ENCODE data around the gene TAF1B. TPM values are rescaled to one million over a fixed set of nuclear protein-coding genes. Genes with fewer than 3 reads are reported as not detected.

TAF1B gene
- total RNA-seq, 5 donors from 2014 or later (not counting 1 experiment from before 2014, with no cell fraction given): 9.2 to 21.7 (median 15.2) TPM

DNA sequence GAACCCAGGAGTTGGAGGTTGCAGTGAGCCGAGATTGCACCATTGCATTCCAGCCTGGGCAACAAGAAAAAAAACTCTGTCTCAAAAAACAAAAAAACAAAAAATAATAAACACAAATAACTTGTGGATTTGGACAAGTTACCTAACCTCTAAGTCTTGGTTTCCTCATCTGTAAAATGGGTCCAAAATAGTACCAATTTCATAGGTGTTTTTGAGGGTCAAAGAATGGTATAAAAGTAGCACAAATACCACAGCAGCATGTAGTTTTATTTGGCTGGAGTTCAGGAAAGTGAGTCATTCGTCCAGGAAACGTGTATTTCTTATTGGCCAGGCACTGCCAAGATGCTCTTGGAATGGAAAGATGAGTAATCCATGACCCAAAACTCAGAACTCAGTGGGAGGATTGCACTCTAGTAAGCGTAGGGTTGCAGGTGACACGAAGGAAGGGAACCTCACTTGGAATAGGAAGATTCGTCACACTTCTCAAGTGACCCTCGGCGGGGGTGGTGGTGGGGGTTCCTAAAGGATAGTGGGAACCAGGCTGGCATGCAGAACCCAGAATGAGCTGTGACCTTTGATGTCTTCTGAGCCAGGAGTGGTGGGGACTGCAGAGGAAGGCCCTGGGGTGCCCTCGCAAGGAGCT, 132.7 kb downstream of the TAF1B start:
- ChIA-PET POLR2A (no interaction called here), CTCF (interaction anchor here in 1 of 2 donors (0.5 to 0.7 kb wide), 2 partner anchors 72 to 465 kb away, joined by 3 read pairs; no protein-coding TSS in a partner anchor)
- H3K4me1 ChIP-seq (ENCODE audit: control insufficient read depth in 1 of 2, extremely low read depth in 1 of 2, insufficient read depth in 2 of 2, low read length in 2 of 2): no peaks in the 10 kb centered on the region
- no peak overlapping the region for H3K27ac ChIP-seq (ENCODE audit: low read length)
- 53% methylated on average over 9 of the region's 9 CpGs for WGBS (ENCODE audit: insufficient coverage)
- Mint-ChIP-seq H3K9me3 (no peaks in the 10 kb centered on the region), H3K4me3 (no peak overlapping the region), H3K36me3 (peaks cover 4% of the 10 kb centered on the region), H3K27ac (no peak overlapping the region), H3K27me3 (peaks cover 4 to 13% of the 10 kb centered on the region in 2 donors), H3K4me1 (peaks cover 10 to 12% (median 10%) of the 10 kb centered on the region in 3 donors)
- DNase-seq (no peak), ATAC-seq (replicated peaks in 1 of 4) (no peak)
- no peaks in the 10 kb centered on the region for H3K9me3 ChIP-seq
- H3K4me3 ChIP-seq (ENCODE audit: control insufficient read depth in 1 of 2, extremely low read depth in 1 of 2, low read length in 1 of 2): no peak overlapping the region
- H3K36me3 ChIP-seq (ENCODE audit: control insufficient read depth in 2 of 2, extremely low read depth in 1 of 2, insufficient read depth in 1 of 2, low read length in 1 of 2): no peaks in the 10 kb centered on the region
- peaks cover 0 to 22% of the 10 kb centered on the region in 2 experiments for H3K27me3 ChIP-seq (replicated peaks in 1 of 2; ENCODE audit: control insufficient read depth in 2 of 2, extremely low read depth in 1 of 2, insufficient read depth in 2 of 2, low read length in 1 of 2)

DNA sequence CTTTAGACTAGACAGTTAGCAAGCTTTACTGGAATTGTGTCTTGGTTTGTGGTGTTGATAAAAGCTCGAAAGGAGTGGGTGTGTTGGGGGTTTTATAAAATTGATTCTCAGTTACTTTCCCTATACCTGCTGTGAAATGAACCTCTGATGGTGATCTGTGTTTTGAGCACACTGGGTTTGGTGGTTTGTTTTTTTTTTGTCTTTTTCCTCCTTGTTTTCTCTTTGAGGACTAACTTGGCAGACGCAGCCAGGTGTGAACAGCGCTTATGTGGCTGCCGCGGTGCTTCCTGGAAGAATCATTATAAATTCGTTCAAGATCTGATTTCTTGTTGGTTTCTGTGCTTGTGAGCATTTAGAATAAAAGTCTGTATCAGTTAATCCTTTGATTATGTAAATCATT, 136.7 kb downstream of the TAF1B start:
- no peaks in the 10 kb centered on the region for H3K9me3 Mint-ChIP-seq
- peak overlapping the region in 1 of 2 donors; percentile 87 for H3K27ac Mint-ChIP-seq
- peak in 7 of 35 experiments; percentile 1 to 21 (median 9) for DNase-seq
- H3K9me3 ChIP-seq: no peaks in the 10 kb centered on the region
- no peaks in the 10 kb centered on the region for H3K36me3 ChIP-seq (ENCODE audit: control insufficient read depth in 2 of 2, extremely low read depth in 1 of 2, insufficient read depth in 1 of 2, low read length in 1 of 2)
- H3K27ac ChIP-seq (ENCODE audit: low read length): no peak overlapping the region
- peaks cover 13 to 18% (median 16%) of the 10 kb centered on the region in 3 donors for H3K4me1 Mint-ChIP-seq
- no CpG with 5 or more reads among the region's 6 CpGs for WGBS (ENCODE audit: insufficient coverage)
- H3K27me3 ChIP-seq (replicated peaks in 1 of 2; ENCODE audit: control insufficient read depth in 2 of 2, extremely low read depth in 1 of 2, insufficient read depth in 2 of 2, low read length in 1 of 2): peaks cover 0 to 30% of the 10 kb centered on the region in 2 experiments
- no peak overlapping the region for H3K4me3 ChIP-seq (ENCODE audit: control insufficient read depth in 1 of 2, extremely low read depth in 1 of 2, low read length in 1 of 2)
- H3K4me3 Mint-ChIP-seq: peak overlapping the region in 2 of 3 donors; percentile 53 to 60
- H3K4me1 ChIP-seq (ENCODE audit: control insufficient read depth in 1 of 2, extremely low read depth in 1 of 2, insufficient read depth in 2 of 2, low read length in 2 of 2): peaks cover 0 to 3% of the 10 kb centered on the region in 2 experiments
- peaks cover 4 to 13% of the 10 kb centered on the region in 2 donors for H3K27me3 Mint-ChIP-seq
- ChIA-PET POLR2A (no interaction called here), CTCF (interaction anchor here in 1 of 2 donors (0.7 to 1.1 kb wide), 3 partner anchors 67 to 329 kb away, joined by 3 to 4 read pairs (median 4); no protein-coding TSS in a partner anchor)
- peak in 1 of 4 experiments; percentile 65 for ATAC-seq (replicated peaks in 1 of 4)
- H3K36me3 Mint-ChIP-seq: no peaks in the 10 kb centered on the region

DNA sequence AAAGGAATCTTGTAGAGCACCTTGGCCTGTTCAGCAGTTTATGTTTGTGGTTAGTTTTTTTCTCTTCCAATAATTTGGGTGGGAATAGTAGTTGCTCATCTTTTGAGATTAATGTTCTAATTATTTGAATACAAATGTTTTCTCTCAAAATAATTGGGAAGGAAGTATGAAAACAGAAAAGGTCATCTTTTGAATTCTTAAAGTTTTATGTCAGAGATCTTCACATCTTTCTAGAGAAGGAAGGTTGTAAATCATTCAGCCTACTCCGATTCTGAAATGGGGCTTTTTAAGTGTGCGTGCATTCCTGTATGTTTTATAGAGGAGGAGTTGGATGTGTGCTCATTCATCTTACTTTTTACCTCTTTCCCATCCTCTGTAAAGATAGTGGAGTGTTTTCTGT, 137.2 kb downstream of the TAF1B start:
- CTCF ChIA-PET: no interaction called here
- WGBS (ENCODE audit: insufficient coverage): no CpG with 5 or more reads among the region's 2 CpGs

DNA sequence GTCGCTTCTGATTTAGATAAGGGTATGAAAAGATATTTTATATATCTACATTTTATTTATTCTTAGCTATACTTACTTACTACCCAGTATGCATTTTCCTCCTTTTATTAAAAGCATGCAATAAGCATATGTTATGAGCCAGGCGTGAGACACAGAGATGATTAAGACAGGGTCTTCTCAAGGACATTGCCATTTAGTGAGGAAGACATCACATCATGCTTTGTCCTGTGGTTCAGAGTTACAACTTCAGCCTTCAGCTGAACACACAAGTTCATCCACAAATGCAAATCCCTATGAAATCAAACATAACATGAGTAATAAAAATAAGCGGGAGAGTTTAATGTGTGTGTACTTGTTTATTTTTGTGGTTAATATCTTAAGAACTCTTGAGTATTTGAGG, 138.4 kb downstream of the TAF1B start:
- POLR2A ChIA-PET: interaction anchor here in 1 of 2 donors (0.5 kb wide), 1 partner anchor 63 kb away, joined by 4 read pairs; no protein-coding TSS in a partner anchor

More for the DNA sequence above, 137.2 kb downstream of the TAF1B start:
- H3K4me3 Mint-ChIP-seq: no peak overlapping the region
- ATAC-seq (replicated peaks in 1 of 4) (no peak), DNase-seq (no peak)
- H3K27me3 Mint-ChIP-seq: peaks cover 4 to 13% of the 10 kb centered on the region in 2 donors
- H3K4me3 ChIP-seq (ENCODE audit: control insufficient read depth in 1 of 2, extremely low read depth in 1 of 2, low read length in 1 of 2): no peak overlapping the region
- no peak overlapping the region for H3K27ac Mint-ChIP-seq
- H3K4me1 ChIP-seq (ENCODE audit: control insufficient read depth in 1 of 2, extremely low read depth in 1 of 2, insufficient read depth in 2 of 2, low read length in 2 of 2): peaks cover 0 to 3% of the 10 kb centered on the region in 2 experiments
- H3K4me1 Mint-ChIP-seq: peaks cover 13 to 18% (median 16%) of the 10 kb centered on the region in 3 donors
- peaks cover 0 to 30% of the 10 kb centered on the region in 2 experiments for H3K27me3 ChIP-seq (replicated peaks in 1 of 2; ENCODE audit: control insufficient read depth in 2 of 2, extremely low read depth in 1 of 2, insufficient read depth in 2 of 2, low read length in 1 of 2)
- H3K9me3 Mint-ChIP-seq: no peaks in the 10 kb centered on the region
- no peaks in the 10 kb centered on the region for H3K36me3 ChIP-seq (ENCODE audit: control insufficient read depth in 2 of 2, extremely low read depth in 1 of 2, insufficient read depth in 1 of 2, low read length in 1 of 2)
- no peaks in the 10 kb centered on the region for H3K9me3 ChIP-seq
- no peak overlapping the region for H3K27ac ChIP-seq (ENCODE audit: low read length)
- H3K36me3 Mint-ChIP-seq: no peaks in the 10 kb centered on the region
- POLR2A ChIA-PET: no interaction called here

DNA sequence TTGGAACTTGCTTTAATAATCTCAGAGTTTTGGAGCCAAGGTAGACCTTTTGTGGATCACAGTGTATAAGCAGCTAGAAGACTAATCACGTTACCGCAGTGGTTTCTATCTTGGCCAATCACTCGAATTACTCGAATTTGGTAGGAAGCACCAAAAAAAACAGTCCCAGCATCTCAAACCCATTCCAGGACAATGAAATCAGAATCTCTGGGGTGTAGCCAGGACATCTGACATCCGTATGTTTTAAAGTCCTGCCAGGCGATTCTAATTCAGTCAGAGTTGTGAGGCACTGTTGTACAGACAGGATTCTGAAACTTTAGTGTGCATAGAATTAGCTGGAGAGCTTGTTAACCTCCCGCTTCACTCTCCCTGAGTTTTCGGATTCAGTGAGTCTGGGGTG, 139.0 kb downstream of the TAF1B start:
- Histone ChIP-seq H3K36me3 (ENCODE audit: control insufficient read depth in 2 of 2, extremely low read depth in 1 of 2, insufficient read depth in 1 of 2, low read length in 1 of 2) (no peaks in the 10 kb centered on the region), H3K27me3 (replicated peaks in 1 of 2; ENCODE audit: control insufficient read depth in 2 of 2, extremely low read depth in 1 of 2, insufficient read depth in 2 of 2, low read length in 1 of 2) (peaks cover 0 to 26% of the 10 kb centered on the region in 2 experiments), H3K27ac (ENCODE audit: low read length) (no peak overlapping the region), H3K9me3 (no peaks in the 10 kb centered on the region), H3K4me3 (ENCODE audit: control insufficient read depth in 1 of 2, extremely low read depth in 1 of 2, low read length in 1 of 2) (no peak overlapping the region), H3K4me1 (ENCODE audit: control insufficient read depth in 1 of 2, extremely low read depth in 1 of 2, insufficient read depth in 2 of 2, low read length in 2 of 2) (peaks cover 0 to 3% of the 10 kb centered on the region in 2 experiments)
- POLR2A ChIA-PET: no interaction called here
- WGBS (ENCODE audit: insufficient coverage): 89% methylated on average over 6 of the region's 8 CpGs
- H3K4me3 Mint-ChIP-seq: no peak overlapping the region
- no peak for ATAC-seq (replicated peaks in 1 of 4)
- no peak for DNase-seq
- CTCF ChIA-PET: no interaction called here
- H3K27me3 Mint-ChIP-seq: peaks cover 4 to 9% of the 10 kb centered on the region in 2 donors
- H3K27ac Mint-ChIP-seq: no peak overlapping the region
- peaks cover 13 to 18% (median 14%) of the 10 kb centered on the region in 3 donors for H3K4me1 Mint-ChIP-seq
- no peaks in the 10 kb centered on the region for H3K9me3 Mint-ChIP-seq
- no peaks in the 10 kb centered on the region for H3K36me3 Mint-ChIP-seq

More for the DNA sequence above, 138.4 kb downstream of the TAF1B start:
- Histone ChIP-seq H3K27me3 (replicated peaks in 1 of 2; ENCODE audit: control insufficient read depth in 2 of 2, extremely low read depth in 1 of 2, insufficient read depth in 2 of 2, low read length in 1 of 2) (peaks cover 0 to 27% of the 10 kb centered on the region in 2 experiments), H3K4me3 (ENCODE audit: control insufficient read depth in 1 of 2, extremely low read depth in 1 of 2, low read length in 1 of 2) (no peak overlapping the region), H3K36me3 (ENCODE audit: control insufficient read depth in 2 of 2, extremely low read depth in 1 of 2, insufficient read depth in 1 of 2, low read length in 1 of 2) (no peaks in the 10 kb centered on the region), H3K27ac (ENCODE audit: low read length) (no peak overlapping the region), H3K4me1 (ENCODE audit: control insufficient read depth in 1 of 2, extremely low read depth in 1 of 2, insufficient read depth in 2 of 2, low read length in 2 of 2) (peaks cover 0 to 3% of the 10 kb centered on the region in 2 experiments), H3K9me3 (no peaks in the 10 kb centered on the region)
- Mint-ChIP-seq H3K27me3 (peaks cover 4 to 9% of the 10 kb centered on the region in 2 donors), H3K4me1 (peaks cover 13 to 18% (median 14%) of the 10 kb centered on the region in 3 donors), H3K4me3 (no peak overlapping the region), H3K27ac (no peak overlapping the region), H3K9me3 (no peaks in the 10 kb centered on the region), H3K36me3 (no peaks in the 10 kb centered on the region)
- CTCF ChIA-PET: no interaction called here
- no CpG with 5 or more reads among the region's 3 CpGs for WGBS (ENCODE audit: insufficient coverage)
- no peak for DNase-seq
- no peak for ATAC-seq (replicated peaks in 1 of 4)

DNA sequence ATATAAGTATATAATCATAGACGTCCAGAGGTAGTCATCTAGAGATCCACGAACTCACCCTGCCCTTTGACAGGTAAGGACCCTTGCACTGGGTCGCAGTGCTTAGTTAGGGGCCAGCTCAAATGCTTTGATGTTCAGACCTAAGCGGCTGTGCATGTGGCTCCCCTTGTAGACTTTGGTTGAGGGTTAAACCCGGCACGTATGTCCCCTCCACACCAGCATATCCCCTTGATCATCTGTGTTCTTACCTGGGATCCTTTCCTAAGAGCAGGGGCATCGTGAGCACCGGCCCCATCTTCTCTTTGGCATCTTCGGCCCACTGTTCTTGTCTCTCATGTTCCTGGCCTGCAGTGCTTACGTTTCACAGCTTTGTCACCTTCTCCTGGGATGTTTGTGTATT, 139.6 kb downstream of the TAF1B start:
- H3K4me3 Mint-ChIP-seq: no peak overlapping the region
- H3K27ac Mint-ChIP-seq: no peak overlapping the region
- CTCF ChIA-PET: interaction anchor here (1.6 to 3.3 kb wide), 3 partner anchors 46 to 65 kb away, joined by 4 to 86 read pairs (median 41); no protein-coding TSS in a partner anchor
- H3K4me3 ChIP-seq (ENCODE audit: control insufficient read depth in 1 of 2, extremely low read depth in 1 of 2, low read length in 1 of 2): no peak overlapping the region
- POLR2A ChIA-PET: no interaction called here
- H3K9me3 Mint-ChIP-seq: no peaks in the 10 kb centered on the region
- H3K9me3 ChIP-seq: no peaks in the 10 kb centered on the region
- H3K27ac ChIP-seq (ENCODE audit: low read length): no peak overlapping the region
- H3K36me3 ChIP-seq (ENCODE audit: control insufficient read depth in 2 of 2, extremely low read depth in 1 of 2, insufficient read depth in 1 of 2, low read length in 1 of 2): no peaks in the 10 kb centered on the region
- peaks cover 0 to 3% of the 10 kb centered on the region in 2 experiments for H3K4me1 ChIP-seq (ENCODE audit: control insufficient read depth in 1 of 2, extremely low read depth in 1 of 2, insufficient read depth in 2 of 2, low read length in 2 of 2)
- H3K27me3 Mint-ChIP-seq: peaks cover 4 to 6% of the 10 kb centered on the region in 2 donors
- no peaks in the 10 kb centered on the region for H3K36me3 Mint-ChIP-seq
- peaks cover 0 to 23% of the 10 kb centered on the region in 2 experiments for H3K27me3 ChIP-seq (replicated peaks in 1 of 2; ENCODE audit: control insufficient read depth in 2 of 2, extremely low read depth in 1 of 2, insufficient read depth in 2 of 2, low read length in 1 of 2)
- 92% methylated on average over 4 of the region's 10 CpGs for WGBS (ENCODE audit: insufficient coverage)
- DNase-seq (no peak), ATAC-seq (replicated peaks in 1 of 4) (no peak)
- peaks cover 13 to 18% (median 14%) of the 10 kb centered on the region in 3 donors for H3K4me1 Mint-ChIP-seq
